ENCODE measurements around the gene OSM.

The OSM gene

GRCh38 chr22:30262917-30263741, 3.5 kb downstream of the OSM start:
- peak; percentile 88 for DNase-seq (ENCODE audit: low spot score)

- DNase-seq (ENCODE audit: low spot score), result no peak
Observed at GRCh38 chr22:30262112-30262511, 4.5 kb downstream of the OSM start.

- DNase-seq (ENCODE audit: low spot score), result no peak
Observed at GRCh38 chr22:30261134-30261533, 5.5 kb downstream of the OSM start.

- no peak for DNase-seq (ENCODE audit: low spot score)
Observed at GRCh38 chr22:30260682-30261081, 6.0 kb downstream of the OSM start.

- no peak for DNase-seq (ENCODE audit: low spot score)
Observed at GRCh38 chr22:30260276-30260675, 6.4 kb downstream of the OSM start.

- DNase-seq (ENCODE audit: low spot score), result no peak
Observed at GRCh38 chr22:30254314-30254713, 12.3 kb downstream of the OSM start.

- no peak for DNase-seq (ENCODE audit: low spot score)
Observed at GRCh38 chr22:30253205-30253852, 13.3 kb downstream of the OSM start.

GRCh38 chr22:30252411-30253204, 14.0 kb downstream of the OSM start:
- DNase-seq (ENCODE audit: low spot score), result no peak

GRCh38 chr22:30251711-30252110, 14.9 kb downstream of the OSM start:
- no peak for DNase-seq (ENCODE audit: low spot score)

GRCh38 chr22:30250661-30251267, 15.9 kb downstream of the OSM start:
- DNase-seq (ENCODE audit: low spot score), result no peak

GRCh38 chr22:30250039-30250565, 16.5 kb downstream of the OSM start:
- DNase-seq (ENCODE audit: low spot score), result no peak

GRCh38 chr22:30249049-30250038, 17.3 kb downstream of the OSM start:
- no peak for DNase-seq (ENCODE audit: low spot score)

- no peak for DNase-seq (ENCODE audit: low spot score)
Observed at GRCh38 chr22:30248484-30248883, 18.2 kb downstream of the OSM start.

GRCh38 chr22:30247974-30248373, 18.7 kb downstream of the OSM start:
- DNase-seq (ENCODE audit: low spot score), result no peak

GRCh38 chr22:30247561-30247960, 19.1 kb downstream of the OSM start:
- DNase-seq (ENCODE audit: low spot score), result no peak

GRCh38 chr22:30246814-30247376, 19.8 kb downstream of the OSM start:
- no peak for DNase-seq (ENCODE audit: low spot score)

GRCh38 chr22:30245985-30246813, 20.5 kb downstream of the OSM start, which contains the start of gene LIF:
Gene LIF, minus strand, starts transcription at chr22:30246759. Its CDS starts 64 bp downstream, at chr22:30246695.
- DNase-seq (ENCODE audit: low spot score), result peak; percentile 79

GRCh38 chr22:30245181-30245984, 21.3 kb downstream of the OSM start:
- no peak for DNase-seq (ENCODE audit: low spot score)

GRCh38 chr22:30244641-30245040, 22.0 kb downstream of the OSM start:
- no peak for DNase-seq (ENCODE audit: low spot score)
